Spinal cord (tissue), 10 donors: ENCODE measurements around the gene ZBTB46. TPM values are rescaled to one million over a fixed set of nuclear protein-coding genes. Genes with fewer than 3 reads are reported as not detected.

ENCODE experiments used
- DNase-seq, 6 donors: peaks; one replicate each; pipeline versions ENCODE4 v3.0.0 to v3.0.0-alpha.2; 2013 to 2015; ENCODE audit warnings: low spot score in 6 of 6, low read depth in 4 of 6
- H3K27ac ChIP-seq: one replicate; pipeline ENCODE4 v1.5.1; 2013; ENCODE audit warnings: low read depth, low read length, control low read depth
- H3K27me3 ChIP-seq: one replicate; pipeline ENCODE4 v1.6.1; 2013; ENCODE audit warnings: low read length; ENCODE audit not compliant: control insufficient read depth, insufficient read depth
- H3K36me3 ChIP-seq: one replicate; pipeline ENCODE4 v1.6.1; 2013; ENCODE audit warnings: low read length; ENCODE audit not compliant: control insufficient read depth, insufficient read depth
- H3K4me1 ChIP-seq: one replicate; pipeline ENCODE4 v1.6.1; 2013; ENCODE audit warnings: low read length; ENCODE audit not compliant: control insufficient read depth, insufficient read depth
- H3K4me3 ChIP-seq: one replicate; pipeline ENCODE4 v1.5.1; 2013; ENCODE audit warnings: low read depth, low read length, control low read depth
- H3K9me3 ChIP-seq: one replicate; pipeline ENCODE4 v1.6.1; 2013; ENCODE audit warnings: low read length; ENCODE audit not compliant: control insufficient read depth, insufficient read depth
- WGBS: methylation state at CpG from one replicate; pipeline ENCODE4 v1.1.5; 2013; ENCODE audit warnings: missing lambda C conversion rate; ENCODE audit not compliant: insufficient coverage; 5-methylcytosine and 5-hydroxymethylcytosine counted together
- polyA plus RNA-seq, 2 donors: library from polyadenylated mRNA; unstranded; fragments of 120-200 nt; gene quantifications; one replicate each; pipeline ENCODE4 v1.2.1, GENCODE V29; 2013; ENCODE audit not compliant: insufficient read length in 2 of 2
- total RNA-seq, 2 donors: library from RNA; depleted of rRNA in 1 of 2; stranded (reverse); fragments of 120-200 nt in 1 of 2; fragments of >200 nt in 1 of 2; gene quantifications; one replicate each; pipeline versions ENCODE4 v1.2.3 to v1.2.4, GENCODE V29; 2013 to 2014
- donor health status: healthy.

Gene ZBTB46
- total and polyA plus RNA-seq, 4 donors, result 8.3 to 13.4 (median 11.3) TPM

DNA sequence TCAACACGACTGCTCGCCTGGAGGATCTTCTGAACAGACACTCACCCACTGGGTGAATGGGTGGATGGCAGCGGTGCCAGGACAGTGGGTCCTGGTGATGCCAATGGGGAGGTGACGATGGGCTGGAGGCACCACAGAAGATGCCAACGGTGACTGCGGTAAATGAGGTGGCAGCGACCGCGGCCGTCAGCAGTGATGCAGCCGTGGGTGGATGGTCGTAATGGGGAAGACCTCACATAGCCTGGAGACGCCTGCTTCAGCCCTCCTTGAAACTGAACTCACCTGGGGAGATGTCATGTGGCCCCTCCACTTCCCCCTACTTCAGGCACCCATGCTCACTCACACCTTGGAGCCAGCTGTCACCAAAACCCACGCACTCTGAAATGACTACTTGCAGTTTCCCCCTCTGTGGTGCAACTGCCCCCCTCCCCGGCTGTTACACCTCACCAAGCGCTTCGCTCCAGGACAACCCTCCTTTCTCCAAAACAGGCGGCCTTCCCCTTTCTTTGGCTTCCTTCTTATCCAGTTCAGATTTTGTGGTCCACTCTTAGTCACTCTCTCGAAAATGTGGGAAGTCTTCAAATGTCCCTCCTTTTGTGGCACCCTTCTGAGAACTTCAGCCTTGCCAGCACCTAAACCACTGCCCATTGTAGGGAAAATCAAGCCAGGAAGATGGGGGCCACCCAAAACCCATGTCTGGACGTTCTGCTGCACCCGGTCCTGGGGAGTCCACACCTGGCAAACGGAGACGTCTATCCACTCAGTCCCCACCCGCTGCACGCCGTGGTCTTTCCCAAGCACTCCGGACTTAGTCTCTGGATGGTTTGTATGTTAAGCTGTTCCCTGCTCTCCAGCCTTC is 19.9 kb upstream of the ZBTB46 start:
- no peak for DNase-seq
- WGBS, result 86% methylated on average over 21 of the region's 27 CpGs
- H3K9me3 ChIP-seq, result no peaks in the 10 kb centered on the region
- H3K27ac ChIP-seq, result no peak overlapping the region
- H3K36me3 ChIP-seq, result no peaks in the 10 kb centered on the region
- H3K4me3 ChIP-seq, result no peak overlapping the region
- H3K27me3 ChIP-seq, result peaks cover 36% of the 10 kb centered on the region
- H3K4me1 ChIP-seq, result peaks cover 48% of the 10 kb centered on the region

- 65% methylated on average over 27 of the region's 28 CpGs for WGBS
- DNase-seq, result no peak
- H3K36me3 ChIP-seq, result no peaks in the 10 kb centered on the region
- H3K4me1 ChIP-seq, result peaks cover 27% of the 10 kb centered on the region
- peaks cover 17% of the 10 kb centered on the region for H3K27me3 ChIP-seq
- H3K4me3 ChIP-seq, result no peak overlapping the region
- no peaks in the 10 kb centered on the region for H3K9me3 ChIP-seq
- peak overlapping the region; percentile 67 for H3K27ac ChIP-seq
These were observed 17.2 kb upstream of the ZBTB46 start for GRCh38 chr20:63848003-63848911.

GRCh38 chr20:63847237-63848002 is 16.4 kb upstream of the ZBTB46 start:
- H3K4me1 ChIP-seq, result peaks cover 27% of the 10 kb centered on the region
- H3K27me3 ChIP-seq, result peaks cover 17% of the 10 kb centered on the region
- DNase-seq, result peak in 1 of 6 donors; percentile 50

DNA sequence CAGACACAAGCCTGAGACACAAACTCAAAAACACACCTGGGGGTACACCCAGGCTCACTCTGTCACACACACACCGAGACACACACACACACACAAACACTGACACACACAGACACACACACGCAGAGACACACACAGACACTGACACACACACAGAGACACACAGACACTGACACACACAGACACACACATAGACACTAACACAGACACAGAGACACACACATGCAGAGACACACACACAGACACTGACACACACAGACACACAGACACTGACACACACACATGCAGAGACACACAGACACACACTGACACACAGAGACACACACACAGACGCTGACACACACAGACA is 15.8 kb upstream of the ZBTB46 start:
- Histone ChIP-seq H3K36me3 (no peaks in the 10 kb centered on the region), H3K4me1 (peaks cover 27% of the 10 kb centered on the region), H3K4me3 (no peak overlapping the region), H3K9me3 (no peaks in the 10 kb centered on the region), H3K27me3 (peaks cover 17% of the 10 kb centered on the region), H3K27ac (peak overlapping the region; percentile 73)
- WGBS, result 41% methylated on average over 3 of the region's 3 CpGs
- no peak for DNase-seq

More at GRCh38 chr20:63847237-63848002, 16.4 kb upstream of the ZBTB46 start:
- WGBS, result 37% methylated on average over 3 of the region's 16 CpGs
- H3K27ac ChIP-seq, result peak overlapping the region; percentile 67
- H3K36me3 ChIP-seq, result no peaks in the 10 kb centered on the region
- no peak overlapping the region for H3K4me3 ChIP-seq
- H3K9me3 ChIP-seq, result no peaks in the 10 kb centered on the region

- peaks cover 27% of the 10 kb centered on the region for H3K4me1 ChIP-seq
- WGBS, result 8% methylated on average over 10 of the region's 24 CpGs
- no peak overlapping the region for H3K4me3 ChIP-seq
- H3K27me3 ChIP-seq, result peaks cover 17% of the 10 kb centered on the region
- no peaks in the 10 kb centered on the region for H3K36me3 ChIP-seq
- DNase-seq, result peak in 1 of 6 donors; percentile 62
- H3K27ac ChIP-seq, result peak overlapping the region; percentile 73
- H3K9me3 ChIP-seq, result no peaks in the 10 kb centered on the region
These were observed 15.2 kb upstream of the ZBTB46 start for GRCh38 chr20:63846128-63846771.

DNA sequence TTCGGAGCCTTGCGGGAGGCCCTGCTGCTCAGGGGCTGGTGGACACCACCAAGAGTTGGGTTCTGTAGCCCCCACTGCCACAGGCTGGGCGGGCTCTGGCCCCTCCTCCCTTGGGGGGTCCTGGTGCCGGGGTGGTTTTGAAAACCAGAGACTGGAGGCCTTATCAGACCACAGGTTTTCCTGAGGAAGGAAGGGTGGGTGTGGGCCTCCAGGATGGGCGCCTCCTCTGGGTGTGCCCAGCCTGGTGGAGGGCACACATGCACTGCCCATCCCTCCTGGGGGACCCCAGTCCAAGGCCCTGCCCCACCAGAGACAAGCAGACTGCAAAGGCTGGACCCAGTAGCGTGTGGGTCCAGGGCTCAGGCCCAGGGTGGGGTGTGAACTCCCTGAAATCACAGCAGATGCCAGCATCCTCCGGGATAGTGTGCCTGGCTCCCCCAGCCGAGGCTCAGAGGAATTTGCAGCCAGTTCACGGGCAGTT is 13.5 kb upstream of the ZBTB46 start:
- Histone ChIP-seq H3K4me3 (no peak overlapping the region), H3K27me3 (peaks cover 17% of the 10 kb centered on the region), H3K36me3 (no peaks in the 10 kb centered on the region), H3K4me1 (peaks cover 27% of the 10 kb centered on the region), H3K9me3 (no peaks in the 10 kb centered on the region), H3K27ac (no peak overlapping the region)
- WGBS, result 89% methylated on average over 8 of the region's 9 CpGs
- DNase-seq, result no peak

DNA sequence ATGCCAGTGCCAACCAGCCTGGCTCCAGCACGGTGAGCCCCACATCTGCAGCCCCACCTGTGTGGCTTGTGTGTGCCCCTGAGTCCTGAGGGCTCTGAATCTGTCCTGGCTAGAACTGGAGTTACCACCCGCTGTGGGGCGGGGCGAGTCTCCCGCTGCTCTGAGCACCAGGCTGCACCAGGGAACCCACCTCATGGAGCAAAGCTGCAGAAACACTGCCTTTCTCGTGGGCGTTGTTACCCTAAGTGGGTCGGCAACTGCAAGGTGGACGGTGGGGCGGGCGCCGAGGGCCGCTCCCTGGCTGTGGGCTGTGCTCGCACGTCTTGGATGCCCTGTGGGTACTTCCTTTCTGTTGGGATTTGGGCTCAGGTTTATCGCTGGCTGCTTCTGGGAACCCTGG is 12.7 kb upstream of the ZBTB46 start:
- WGBS, result 72% methylated on average over 16 of the region's 16 CpGs

DNA sequence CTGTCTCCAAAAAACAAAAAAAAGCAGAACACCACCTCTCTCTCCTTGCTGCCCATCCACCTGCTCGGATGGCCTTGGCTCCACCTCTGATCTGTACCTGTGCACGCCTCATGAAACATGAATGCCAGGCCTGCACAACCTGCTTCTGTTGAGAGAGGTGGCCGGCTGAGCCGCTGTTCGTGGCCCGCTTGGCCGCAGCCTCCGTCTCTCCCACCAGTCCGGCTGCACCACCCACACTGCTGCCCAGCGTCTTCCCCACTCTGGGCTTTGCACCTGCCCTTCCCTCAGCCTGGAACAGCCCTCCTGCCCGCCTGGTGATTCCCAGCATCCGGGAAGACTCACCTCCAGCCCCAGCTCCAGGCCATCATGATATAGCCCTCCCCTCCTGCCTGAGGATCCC is 12.2 kb upstream of the ZBTB46 start:
- no peak overlapping the region for H3K27ac ChIP-seq
- H3K9me3 ChIP-seq, result no peaks in the 10 kb centered on the region
- DNase-seq, result no peak
- H3K36me3 ChIP-seq, result no peaks in the 10 kb centered on the region
- H3K4me3 ChIP-seq, result no peak overlapping the region
- H3K4me1 ChIP-seq, result peaks cover 23% of the 10 kb centered on the region
- WGBS, result 84% methylated on average over 12 of the region's 12 CpGs
- H3K27me3 ChIP-seq, result peaks cover 17% of the 10 kb centered on the region

More for the DNA sequence above, 12.7 kb upstream of the ZBTB46 start:
- no peak overlapping the region for H3K27ac ChIP-seq
- peaks cover 17% of the 10 kb centered on the region for H3K27me3 ChIP-seq
- H3K4me1 ChIP-seq, result peaks cover 27% of the 10 kb centered on the region
- no peaks in the 10 kb centered on the region for H3K9me3 ChIP-seq
- H3K36me3 ChIP-seq, result no peaks in the 10 kb centered on the region
- DNase-seq, result no peak
- H3K4me3 ChIP-seq, result no peak overlapping the region

DNA sequence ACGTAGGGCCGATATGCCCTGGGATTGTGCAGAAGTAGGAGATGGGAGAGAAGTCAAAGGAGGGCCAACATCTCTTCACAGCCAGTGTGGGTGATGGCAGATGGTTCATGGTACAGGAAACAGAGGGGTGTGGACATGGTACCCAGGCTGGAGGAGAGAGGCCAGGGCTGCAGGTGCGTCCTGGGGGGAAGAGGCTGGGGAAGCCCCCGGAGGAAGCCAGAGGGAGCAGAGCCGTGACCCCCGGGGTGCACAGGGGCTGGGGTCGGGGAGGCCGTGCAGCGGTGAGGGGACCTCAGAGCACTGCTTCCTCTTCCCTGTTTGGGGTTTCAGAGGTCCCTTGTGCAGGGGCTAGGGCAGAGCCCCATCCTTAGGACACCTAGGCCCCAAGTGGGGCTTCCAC is 11.2 kb upstream of the ZBTB46 start:
- DNase-seq, result no peak
- peaks cover 14% of the 10 kb centered on the region for H3K4me1 ChIP-seq
- H3K4me3 ChIP-seq, result no peak overlapping the region
- no peaks in the 10 kb centered on the region for H3K36me3 ChIP-seq
- H3K27ac ChIP-seq, result no peak overlapping the region
- peaks cover 12% of the 10 kb centered on the region for H3K27me3 ChIP-seq
- 79% methylated on average over 9 of the region's 9 CpGs for WGBS
- H3K9me3 ChIP-seq, result no peaks in the 10 kb centered on the region
